WTC11 (cell line): ENCODE data around the gene ATP6V1F. TPM values are rescaled to one million over a fixed set of nuclear protein-coding genes. Genes with fewer than 3 reads are reported as not detected.

Source experiments
- ATAC-seq: fragments of 200-7000 bp; cut with Tn5 transposase; 2 replicates; pipeline ENCODE4 v1.10.0; 2021; ENCODE audit warnings: mild to moderate bottlenecking, moderate library complexity
- CTCF ChIA-PET: fragments of 300-600 bp; sonication (Branson Sonifier 250); formaldehyde crosslinking; loops from one replicate; lab custom pipeline; 2021; ENCODE audit warnings: antibody characterized with exemption; lab: Charles Lee
- POLR2A ChIA-PET: fragments of 350-600 bp; sonication (Branson Sonifier 250); formaldehyde crosslinking; loops from one replicate; lab custom pipeline; 2021; ENCODE audit warnings: antibody characterized with exemption; lab: Charles Lee
- DNase-seq: peaks from one replicate; pipeline ENCODE4 v3.0.0; 2021; ENCODE audit warnings: low spot score
- H3K27ac Mint-ChIP-seq: 2 replicates; pipeline ENCODE4 v1.8.0; 2021; ENCODE audit warnings: mixed read lengths
- H3K27me3 Mint-ChIP-seq: 2 replicates; pipeline ENCODE4 v1.8.0; 2021; ENCODE audit warnings: low read depth, mild to moderate bottlenecking, moderate library complexity, mixed read lengths
- H3K36me3 Mint-ChIP-seq: 2 replicates; pipeline ENCODE4 v1.8.0; 2021; ENCODE audit warnings: mixed read lengths
- H3K4me1 Mint-ChIP-seq: 2 replicates; pipeline ENCODE4 v1.8.0; 2022; ENCODE audit warnings: mixed read lengths
- H3K4me3 Mint-ChIP-seq: 2 replicates; pipeline ENCODE4 v1.8.0; 2021; ENCODE audit warnings: mild to moderate bottlenecking, moderate library complexity, mixed read lengths
- H3K9me3 Mint-ChIP-seq: 2 replicates; pipeline ENCODE4 v1.8.0; 2021; ENCODE audit warnings: mixed read lengths
- ATF1 ChIP-seq: sonication (generic); formaldehyde crosslinking; IDR thresholded peaks from 2 replicates; pipeline ENCODE4 v1.8.1; 2023; ENCODE audit warnings: mild to moderate bottlenecking, moderate library complexity, missing genetic modification reagents
- CTCF ChIP-seq: fragments of 200-600 bp; IDR thresholded peaks from 2 replicates; pipeline ENCODE4 v1.8.0; 2022; ENCODE audit warnings: antibody characterized with exemption
- ESRRA ChIP-seq: sonication (generic); formaldehyde crosslinking; IDR thresholded peaks from 2 replicates; pipeline ENCODE4 v1.8.1; 2022; ENCODE audit warnings: mild to moderate bottlenecking, missing genetic modification reagents, borderline replicate concordance
- IRF2 ChIP-seq: sonication (generic); formaldehyde crosslinking; IDR thresholded peaks from 2 replicates; pipeline ENCODE4 v1.8.0; 2022; ENCODE audit warnings: low read depth, missing genetic modification reagents, borderline replicate concordance
- NFATC4 ChIP-seq: fragments of 250-450 bp; sonication (Bioruptor Pico); IDR thresholded peaks from 2 replicates; pipeline ENCODE4 v1.9.0; 2021; ENCODE audit warnings: mild to moderate bottlenecking
- NFYB ChIP-seq: sonication (generic); formaldehyde crosslinking; conservative IDR thresholded peaks from 2 replicates; pipeline ENCODE4 v1.8.0; 2022; ENCODE audit warnings: low read depth, missing genetic modification reagents
- RORB ChIP-seq: fragments of 250-450 bp; sonication (Bioruptor Pico); IDR thresholded peaks from 2 replicates; pipeline ENCODE4 v1.9.0; 2021; ENCODE audit warnings: mild to moderate bottlenecking
- SMAD3 ChIP-seq: sonication (generic); formaldehyde crosslinking; IDR thresholded peaks from 2 replicates; pipeline ENCODE4 v1.8.0; 2022; ENCODE audit warnings: missing genetic modification reagents, mild to moderate bottlenecking, borderline replicate concordance
- TEAD1 ChIP-seq: sonication (generic); formaldehyde crosslinking; IDR thresholded peaks from 2 replicates; pipeline ENCODE4 v1.8.0; 2022; ENCODE audit warnings: mild to moderate bottlenecking, missing genetic modification reagents
- TP53 ChIP-seq: sonication (generic); formaldehyde crosslinking; IDR thresholded peaks from 2 replicates; pipeline ENCODE4 v1.8.1; 2023; ENCODE audit warnings: mild to moderate bottlenecking, missing genetic modification reagents
- USF1 ChIP-seq: sonication (generic); formaldehyde crosslinking; IDR thresholded peaks from 2 replicates; pipeline ENCODE4 v1.8.0; 2022; ENCODE audit warnings: mild to moderate bottlenecking, missing genetic modification reagents
- ZBTB43 ChIP-seq: sonication (generic); formaldehyde crosslinking; IDR thresholded peaks from 2 replicates; pipeline ENCODE4 v1.8.1; 2023; ENCODE audit warnings: mild to moderate bottlenecking, missing genetic modification reagents
- ZNF138 ChIP-seq: sonication (generic); formaldehyde crosslinking; conservative IDR thresholded peaks from 2 replicates; pipeline ENCODE4 v1.8.1; 2022; ENCODE audit warnings: mild to moderate bottlenecking, moderate library complexity, missing genetic modification reagents
- ZNF423 ChIP-seq: fragments of 250-450 bp; sonication (Bioruptor Pico); IDR thresholded peaks from 2 replicates; pipeline ENCODE4 v2.1.2; 2022; ENCODE audit warnings: mild to moderate bottlenecking, moderate library complexity
- ZNF425 ChIP-seq: fragments of 250-450 bp; sonication (Bioruptor Pico); conservative IDR thresholded peaks from 2 replicates; pipeline ENCODE4 v1.9.0; 2021; ENCODE audit warnings: mild to moderate bottlenecking
- ZSCAN18 ChIP-seq: fragments of 250-450 bp; sonication (Bioruptor Pico); IDR thresholded peaks from 2 replicates; pipeline ENCODE4 v2.1.2; 2022; ENCODE audit warnings: mild to moderate bottlenecking, moderate library complexity
- total RNA-seq: library from RNA; stranded (reverse); gene quantifications from 3 replicates; pipeline ENCODE4 v1.2.3, GENCODE V29; 2021
- TF ChIP-seq, protein P1 (sequence below): sonication (generic); formaldehyde crosslinking; IDR thresholded peaks from 2 replicates; pipeline ENCODE4 v1.8.1; 2023; ENCODE audit warnings: mild to moderate bottlenecking, missing genetic modification reagents
- TF ChIP-seq, protein P2 (sequence below): fragments of 250-450 bp; sonication (Bioruptor Pico); IDR thresholded peaks from 2 replicates; pipeline ENCODE4 v1.9.0; 2021; ENCODE audit warnings: mild to moderate bottlenecking

ATP6V1F gene
- total RNA-seq, 1 experiment from 2014 or later = 117 TPM

- POLR2A ChIA-PET = no interaction called here
- Mint-ChIP-seq H3K9me3 (no peaks in the 10 kb centered on the region), H3K27ac (no peak overlapping the region)
- no peak for DNase-seq
- TF ChIP-seq CTCF = no peak
- no peak for TF ChIP-seq ZNF423
- TF ChIP-seq TEAD1 (CRISPR knock-in tag) = no peak
- TF ChIP-seq NFATC4 (CRISPR knock-in tag) = no peak
- no peak for TF ChIP-seq ATF1 (CRISPR knock-in tag)
- no peak for TF ChIP-seq ESRRA (CRISPR knock-in tag)
- TF ChIP-seq, protein P1, sequence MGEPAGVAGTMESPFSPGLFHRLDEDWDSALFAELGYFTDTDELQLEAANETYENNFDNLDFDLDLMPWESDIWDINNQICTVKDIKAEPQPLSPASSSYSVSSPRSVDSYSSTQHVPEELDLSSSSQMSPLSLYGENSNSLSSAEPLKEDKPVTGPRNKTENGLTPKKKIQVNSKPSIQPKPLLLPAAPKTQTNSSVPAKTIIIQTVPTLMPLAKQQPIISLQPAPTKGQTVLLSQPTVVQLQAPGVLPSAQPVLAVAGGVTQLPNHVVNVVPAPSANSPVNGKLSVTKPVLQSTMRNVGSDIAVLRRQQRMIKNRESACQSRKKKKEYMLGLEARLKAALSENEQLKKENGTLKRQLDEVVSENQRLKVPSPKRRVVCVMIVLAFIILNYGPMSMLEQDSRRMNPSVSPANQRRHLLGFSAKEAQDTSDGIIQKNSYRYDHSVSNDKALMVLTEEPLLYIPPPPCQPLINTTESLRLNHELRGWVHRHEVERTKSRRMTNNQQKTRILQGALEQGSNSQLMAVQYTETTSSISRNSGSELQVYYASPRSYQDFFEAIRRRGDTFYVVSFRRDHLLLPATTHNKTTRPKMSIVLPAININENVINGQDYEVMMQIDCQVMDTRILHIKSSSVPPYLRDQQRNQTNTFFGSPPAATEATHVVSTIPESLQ (CRISPR knock-in tag) = no peak
- TF ChIP-seq TP53 (CRISPR knock-in tag) = no peak
- no peak for TF ChIP-seq ZBTB43
- TF ChIP-seq NFYB = no peak
- TF ChIP-seq ZSCAN18 (CRISPR knock-in tag) = no peak
- TF ChIP-seq RORB (CRISPR knock-in tag) = no peak
- TF ChIP-seq ZNF138 (CRISPR knock-in tag) = no peak
- no peak for TF ChIP-seq SMAD3 (CRISPR knock-in tag)
- no peak for TF ChIP-seq ZNF425 (CRISPR knock-in tag)
- no peak for TF ChIP-seq IRF2 (CRISPR knock-in tag)
- TF ChIP-seq, protein P2, sequence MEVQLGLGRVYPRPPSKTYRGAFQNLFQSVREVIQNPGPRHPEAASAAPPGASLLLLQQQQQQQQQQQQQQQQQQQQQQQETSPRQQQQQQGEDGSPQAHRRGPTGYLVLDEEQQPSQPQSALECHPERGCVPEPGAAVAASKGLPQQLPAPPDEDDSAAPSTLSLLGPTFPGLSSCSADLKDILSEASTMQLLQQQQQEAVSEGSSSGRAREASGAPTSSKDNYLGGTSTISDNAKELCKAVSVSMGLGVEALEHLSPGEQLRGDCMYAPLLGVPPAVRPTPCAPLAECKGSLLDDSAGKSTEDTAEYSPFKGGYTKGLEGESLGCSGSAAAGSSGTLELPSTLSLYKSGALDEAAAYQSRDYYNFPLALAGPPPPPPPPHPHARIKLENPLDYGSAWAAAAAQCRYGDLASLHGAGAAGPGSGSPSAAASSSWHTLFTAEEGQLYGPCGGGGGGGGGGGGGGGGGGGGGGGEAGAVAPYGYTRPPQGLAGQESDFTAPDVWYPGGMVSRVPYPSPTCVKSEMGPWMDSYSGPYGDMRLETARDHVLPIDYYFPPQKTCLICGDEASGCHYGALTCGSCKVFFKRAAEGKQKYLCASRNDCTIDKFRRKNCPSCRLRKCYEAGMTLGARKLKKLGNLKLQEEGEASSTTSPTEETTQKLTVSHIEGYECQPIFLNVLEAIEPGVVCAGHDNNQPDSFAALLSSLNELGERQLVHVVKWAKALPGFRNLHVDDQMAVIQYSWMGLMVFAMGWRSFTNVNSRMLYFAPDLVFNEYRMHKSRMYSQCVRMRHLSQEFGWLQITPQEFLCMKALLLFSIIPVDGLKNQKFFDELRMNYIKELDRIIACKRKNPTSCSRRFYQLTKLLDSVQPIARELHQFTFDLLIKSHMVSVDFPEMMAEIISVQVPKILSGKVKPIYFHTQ = no peak
- TF ChIP-seq USF1 = no peak
- TF ChIP-seq, all 79 proteins: peak for 0
- no peaks in the 10 kb centered on the region for H3K27me3 Mint-ChIP-seq
- H3K4me1 Mint-ChIP-seq = no peaks in the 10 kb centered on the region
- no peaks in the 10 kb centered on the region for H3K36me3 Mint-ChIP-seq
- no peak overlapping the region for H3K4me3 Mint-ChIP-seq
- no peak for ATAC-seq
- CTCF ChIA-PET = interaction anchor here (0.8 to 1.7 kb wide), 2 partner anchors 20 to 58 kb away, joined by 3 to 6 read pairs; no protein-coding TSS in a partner anchor
Observed at GRCh38 chr7:128821724-128822123, 40.9 kb upstream of the ATP6V1F start.
